GM18907 (cell line): ENCODE results near the gene DNMBP.
"Not testable (repeated sequence)": the region's sequence is repeated elsewhere in the genome, so short reads cannot be mapped to it uniquely, and the experiment has no call there.

Experiments used
- ATAC-seq: cut with Tn5 transposase; IDR thresholded peaks from one replicate; pipeline ENCODE4 v1.9.1; 2021; ENCODE audit warnings: mild to moderate bottlenecking, moderate library complexity; ENCODE audit not compliant: unreplicated experiment

The DNMBP gene

GRCh38 chr10:99840859-99841258 is 168.9 kb downstream of the DNMBP start:
- ATAC-seq, result not testable (repeated sequence)

- ATAC-seq, result no peak
Observed at GRCh38 chr10:99836711-99837110, 173.0 kb downstream of the DNMBP start.

GRCh38 chr10:99835947-99836346 is 173.8 kb downstream of the DNMBP start:
- ATAC-seq, result no peak

- ATAC-seq, result no peak
Observed at GRCh38 chr10:99834410-99834809, 175.3 kb downstream of the DNMBP start.

- no peak for ATAC-seq
Observed at GRCh38 chr10:99832439-99832838, 177.3 kb downstream of the DNMBP start.

GRCh38 chr10:99828464-99828863 is 181.3 kb downstream of the DNMBP start:
- no peak for ATAC-seq

- ATAC-seq, result no peak
Observed at GRCh38 chr10:99827936-99828335, 181.8 kb downstream of the DNMBP start.
